Common myeloid progenitor, CD34-positive (primary cell): ENCODE results near the gene NDUFS2.
A peak's percentile ranks its signal among the peaks of the same experiment; 100 is the strongest.
"Not testable (repeated sequence)": the region's sequence is repeated elsewhere in the genome, so short reads cannot be mapped to it uniquely, and the experiment has no call there.

Source experiments
- CTCF ChIA-PET: fragments of 350-600 bp; sonication (Branson Sonifier 250); formaldehyde crosslinking; loops from one replicate; lab custom pipeline; 2021; ENCODE audit warnings: antibody characterized with exemption; lab: Charles Lee
- POLR2A ChIA-PET: fragments of 350-600 bp; sonication (Branson Sonifier 250); formaldehyde crosslinking; loops from one replicate; lab custom pipeline; 2021; ENCODE audit warnings: antibody characterized with exemption; lab: Charles Lee
- DNase-seq, 3 donors: peaks; one replicate each; pipeline versions ENCODE4 v3.0.0 to v3.0.0-alpha.2; 2013
- H3K27ac ChIP-seq, 2 experiments: 1 replicate in 1 of 2; 2 replicates in 1 of 2; pipeline ENCODE4 v1.7.0; 2013; ENCODE audit warnings: inconsistent platforms in 2 of 2, low read length in 2 of 2, mild to moderate bottlenecking in 2 of 2, low read depth in 1 of 2, moderate library complexity in 1 of 2; ENCODE audit not compliant: severe bottlenecking in 2 of 2, insufficient read depth in 1 of 2, poor library complexity in 1 of 2
- H3K27me3 ChIP-seq, 5 experiments: replicated peaks in 2 of 5; 1 replicate in 3 of 5; 2 replicates in 2 of 5; pipeline versions ENCODE4 v1.6.1 to v1.7.0; 2013; ENCODE audit warnings: low read length in 4 of 5, mild to moderate bottlenecking in 2 of 5, moderate library complexity in 2 of 5, inconsistent platforms in 1 of 5; ENCODE audit not compliant: insufficient read depth in 5 of 5, control insufficient read depth in 4 of 5
- H3K36me3 ChIP-seq, 4 experiments: 1 replicate in 2 of 4; 2 replicates in 2 of 4; pipeline versions ENCODE4 v1.6.1 to v1.7.0; 2013; ENCODE audit warnings: low read length in 3 of 4, control low read depth in 1 of 4, mild to moderate bottlenecking in 1 of 4; ENCODE audit not compliant: control insufficient read depth in 4 of 4, insufficient read depth in 4 of 4
- H3K4me1 ChIP-seq, 4 experiments: 1 replicate in 3 of 4; 2 replicates in 1 of 4; pipeline versions ENCODE4 v1.6.1 to v1.7.1; 2013; ENCODE audit warnings: low read length in 3 of 4, mild to moderate bottlenecking in 3 of 4, control low read depth in 1 of 4, inconsistent platforms in 1 of 4, moderate library complexity in 1 of 4; ENCODE audit not compliant: control insufficient read depth in 4 of 4, insufficient read depth in 4 of 4; ENCODE audit errors: control extremely low read depth in 1 of 4
- H3K4me3 ChIP-seq, 7 experiments: 1 replicate in 4 of 7; 2 replicates in 3 of 7; pipeline versions ENCODE4 v1.5.1 to v1.7.0; 2013; ENCODE audit warnings: mild to moderate bottlenecking in 7 of 7, low read length in 6 of 7, moderate library complexity in 6 of 7, inconsistent platforms in 2 of 7, low read depth in 2 of 7, control low read depth in 1 of 7; ENCODE audit not compliant: insufficient read depth in 4 of 7, control insufficient read depth in 1 of 7; ENCODE audit errors: extremely low read depth in 1 of 7
- H3K9me3 ChIP-seq, 5 experiments: 1 replicate in 4 of 5; 2 replicates in 1 of 5; pipeline versions ENCODE4 v1.6.1 to v1.7.1; 2013; ENCODE audit warnings: low read length in 4 of 5, mild to moderate bottlenecking in 2 of 5, inconsistent platforms in 1 of 5, low read depth in 1 of 5, moderate library complexity in 1 of 5; ENCODE audit not compliant: control insufficient read depth in 4 of 5, insufficient read depth in 2 of 5; ENCODE audit errors: control extremely low read depth in 1 of 5
- WGBS: methylation state at CpG from one replicate; pipeline ENCODE4 v1.1.5; 2013; ENCODE audit not compliant: insufficient coverage; 5-methylcytosine and 5-hydroxymethylcytosine counted together

NDUFS2 gene

GRCh38 chr1:161222175-161223019 is 20.2 kb downstream of the NDUFS2 start:
- no peaks in the 10 kb centered on the region for H3K27me3 ChIP-seq
- no peak overlapping the region for H3K27ac ChIP-seq
- H3K4me1 ChIP-seq = peaks cover 2 to 30% (median 23%) of the 10 kb centered on the region in 4 experiments
- POLR2A ChIA-PET = interaction anchor here (0.5 to 0.6 kb wide), 2 partner anchors 64 to 938 kb away, joined by 3 read pairs; no protein-coding TSS in a partner anchor
- 97% methylated on average over 4 of the region's 6 CpGs for WGBS
- CTCF ChIA-PET = interaction anchor here (0.6 to 16.6 kb wide), 17 partner anchors 15 to 168 kb away, joined by 3 to 316 read pairs (median 3); partner anchors contain the start of genes ADAMTS4, CFAP126 and NDUFS2
- H3K9me3 ChIP-seq = no peaks in the 10 kb centered on the region
- peaks cover 0 to 14% (median 0%) of the 10 kb centered on the region in 4 experiments for H3K36me3 ChIP-seq
- DNase-seq = no peak
- H3K4me3 ChIP-seq = no peak overlapping the region

- 100% methylated on average over 2 of the region's 7 CpGs for WGBS
- H3K27ac ChIP-seq = no peak overlapping the region
- no peak for DNase-seq
Observed at GRCh38 chr1:161223805-161224694, 21.9 kb downstream of the NDUFS2 start.

GRCh38 chr1:161224695-161225087 is 22.5 kb downstream of the NDUFS2 start:
- not testable (repeated sequence) for H3K27me3 ChIP-seq, H3K9me3 ChIP-seq, DNase-seq, H3K4me3 ChIP-seq, H3K27ac ChIP-seq
- POLR2A ChIA-PET = interaction anchor here (0.7 kb wide), 1 partner anchor 88 kb away, joined by 3 read pairs; no protein-coding TSS in a partner anchor
- CTCF ChIA-PET = interaction anchor here (0.8 to 16.6 kb wide), 11 partner anchors 8 to 157 kb away, joined by 3 to 316 read pairs (median 9); partner anchors contain the start of genes NDUFS2 and SDHC
- Histone ChIP-seq H3K4me1 (peaks cover 2 to 33% (median 30%) of the 10 kb centered on the region in 4 experiments), H3K36me3 (peaks cover 4 to 19% (median 10%) of the 10 kb centered on the region in 4 experiments)
- 100% methylated on average over 12 of the region's 13 CpGs for WGBS

More at GRCh38 chr1:161223805-161224694, 21.9 kb downstream of the NDUFS2 start:
- Histone ChIP-seq H3K27me3 (no peaks in the 10 kb centered on the region), H3K9me3 (no peaks in the 10 kb centered on the region), H3K4me3 (no peak overlapping the region), H3K4me1 (peaks cover 2 to 33% (median 30%) of the 10 kb centered on the region in 4 experiments), H3K36me3 (peaks cover under 1 to 19% (median 5%) of the 10 kb centered on the region in 4 experiments)
- CTCF ChIA-PET = interaction anchor here (0.6 to 16.6 kb wide), 13 partner anchors 8 to 158 kb away, joined by 3 to 316 read pairs (median 5); partner anchors contain the start of genes CFAP126 and NDUFS2
- POLR2A ChIA-PET = interaction anchor here (0.7 kb wide), 1 partner anchor 89 kb away, joined by 3 read pairs; no protein-coding TSS in a partner anchor

GRCh38 chr1:161225178-161225533 is 23.0 kb downstream of the NDUFS2 start:
- Histone ChIP-seq H3K9me3 (no peaks in the 10 kb centered on the region), H3K27me3 (no peaks in the 10 kb centered on the region), H3K27ac (no peak overlapping the region), H3K4me3 (peak overlapping the region in 2 of 7 experiments; percentile 30 to 34), H3K36me3 (peaks cover 4 to 20% (median 13%) of the 10 kb centered on the region in 4 experiments), H3K4me1 (peaks cover 2 to 33% (median 30%) of the 10 kb centered on the region in 4 experiments)
- no peak for DNase-seq
- ChIA-PET CTCF (interaction anchor here (0.6 to 16.6 kb wide), 24 partner anchors 9 to 157 kb away, joined by 3 to 316 read pairs (median 8); partner anchors contain the start of genes ADAMTS4, CFAP126, FCER1G and NDUFS2), POLR2A (interaction anchor here (0.7 to 1.1 kb wide), 4 partner anchors 20 to 89 kb away, joined by 3 to 11 read pairs (median 7); partner anchors contain the start of genes NDUFS2 and SDHC)
- whole genome bisulfite sequencing = 87% methylated on average over 5 of the region's 7 CpGs

GRCh38 chr1:161225534-161226319 is 23.6 kb downstream of the NDUFS2 start, which contains the start of gene TOMM40L:
TSS of gene TOMM40L (plus strand) at chr1:161226060. CDS start at chr1:161226490, 430 bp downstream.
- Histone ChIP-seq H3K9me3 (no peaks in the 10 kb centered on the region), H3K27me3 (no peaks in the 10 kb centered on the region), H3K36me3 (peaks cover 7 to 26% (median 14%) of the 10 kb centered on the region in 4 experiments), H3K4me3 (peak within 1 kb of the TSS; percentile 60 to 99 (median 90)), H3K27ac (peak within 1 kb of the TSS in 1 of 2 experiments; percentile 67), H3K4me1 (peaks cover 2 to 33% (median 30%) of the 10 kb centered on the region in 4 experiments)
- CTCF ChIA-PET = interaction anchor here (0.6 to 16.6 kb wide), 29 partner anchors 9 to 156 kb away, joined by 3 to 316 read pairs (median 5); partner anchors contain the start of genes ADAMTS4, CFAP126, FCER1G and NDUFS2
- peak; percentile 100 for DNase-seq
- 2% methylated on average over 7 of the region's 16 CpGs for WGBS
- POLR2A ChIA-PET = interaction anchor here (0.5 to 1.1 kb wide), 4 partner anchors 20 to 89 kb away, joined by 4 to 11 read pairs (median 7); partner anchors contain the start of genes NDUFS2 and SDHC
